AG04450 (cell line): ENCODE results near the gene MAP2. TPM values are rescaled to one million over a fixed set of nuclear protein-coding genes. Genes with fewer than 3 reads are reported as not detected.

Source experiments
- CTCF ChIA-PET: fragments of 300-600, 350-600 bp; formaldehyde crosslinking; extraction: SDS; loops from one replicate; lab custom pipeline; 2022; ENCODE audit warnings: antibody characterized with exemption, inconsistent platforms; lab: Charles Lee
- POLR2A ChIA-PET: fragments of 350-600 bp; formaldehyde crosslinking; extraction: SDS; loops from one replicate; lab custom pipeline; 2021; ENCODE audit warnings: antibody characterized with exemption, inconsistent platforms; lab: Yijun Ruan, JAX
- DNase-seq: peaks from one replicate; pipeline ENCODE4 v3.0.0-alpha.2; 2011; ENCODE audit warnings: low read depth, low spot score
- H3K27ac ChIP-seq: one replicate; pipeline ENCODE4 v1.5.1; 2012; ENCODE audit warnings: low read depth, low read length, control low read depth
- H3K27me3 ChIP-seq: one replicate; pipeline ENCODE4 v1.6.0; 2012; ENCODE audit warnings: low read length; ENCODE audit not compliant: control insufficient read depth, insufficient read depth
- H3K4me3 ChIP-seq: 2 replicates; pipeline ENCODE4 v1.5.1; 2011; ENCODE audit warnings: mild to moderate bottlenecking, low read depth, low read length, control low read depth
- H3K9me3 ChIP-seq: 2 replicates; pipeline ENCODE4 v1.5.1; 2012; ENCODE audit warnings: low read length; ENCODE audit not compliant: control insufficient read depth, insufficient read depth
- polyA minus RNA-seq: library from RNA; depleted of rRNA, polyadenylated mRNA; stranded (reverse); fragments of >200 nt; gene quantifications from 2 replicates; pipeline ENCODE4 v1.2.3, GENCODE V29; 2011; rRNA and poly(A)+ RNA removed
- polyA plus RNA-seq: library from polyadenylated mRNA; depleted of rRNA; stranded (reverse); fragments of >200 nt; gene quantifications from 2 replicates; pipeline ENCODE4 v1.2.3, GENCODE V29; 2011; rRNA removed
- TF ChIP-seq, protein P1 (sequence below): IDR thresholded peaks from 2 replicates; pipeline ENCODE4 v1.5.1; 2011; ENCODE audit warnings: low read depth, low read length, control low read depth, inconsistent platforms

MAP2 gene
- polyA plus RNA-seq: 0.69 and 1.1 TPM in 2 replicates
- 1.9 and 2.2 TPM in 2 replicates for polyA minus RNA-seq

DNA sequence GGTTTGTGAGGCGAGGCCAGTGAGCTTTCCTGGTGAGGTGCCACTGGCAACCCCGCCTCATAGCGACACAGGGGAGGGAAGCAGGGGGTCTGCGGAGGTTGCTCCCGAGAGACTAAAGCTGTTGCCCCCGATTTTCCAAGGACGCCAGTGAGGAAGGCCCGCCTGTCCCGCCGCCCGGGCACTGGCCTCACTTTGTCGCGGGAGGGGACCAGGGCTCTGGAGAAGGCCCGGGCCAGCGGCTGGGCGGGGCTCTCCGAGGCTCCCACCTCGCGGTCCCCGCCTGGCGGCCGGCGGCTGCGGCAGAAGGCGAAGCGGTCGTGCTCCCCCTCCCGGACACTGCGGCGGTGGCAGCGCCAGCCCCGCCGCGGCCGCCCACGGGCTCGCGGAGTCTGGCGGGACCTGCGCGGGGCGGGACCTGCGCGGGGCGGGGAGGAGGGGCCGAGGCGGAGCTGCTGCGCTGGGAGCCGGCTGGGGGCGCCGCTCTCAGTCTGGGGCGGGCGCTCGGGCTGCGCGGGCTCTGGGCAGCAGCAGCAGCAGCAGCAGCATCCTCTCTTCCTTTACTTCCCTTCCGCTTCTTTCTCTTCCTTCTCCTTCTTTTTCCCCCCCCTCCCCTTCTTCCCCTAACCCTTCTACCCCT lies at the start of gene MAP2:
Gene MAP2, plus strand, starts transcription at position 486 of the 637 bp plus-strand sequence. CDS start 229,124 bp downstream, outside the sequence.
- no peak within 1 kb of the TSS for H3K27ac ChIP-seq
- TF ChIP-seq, protein P1, sequence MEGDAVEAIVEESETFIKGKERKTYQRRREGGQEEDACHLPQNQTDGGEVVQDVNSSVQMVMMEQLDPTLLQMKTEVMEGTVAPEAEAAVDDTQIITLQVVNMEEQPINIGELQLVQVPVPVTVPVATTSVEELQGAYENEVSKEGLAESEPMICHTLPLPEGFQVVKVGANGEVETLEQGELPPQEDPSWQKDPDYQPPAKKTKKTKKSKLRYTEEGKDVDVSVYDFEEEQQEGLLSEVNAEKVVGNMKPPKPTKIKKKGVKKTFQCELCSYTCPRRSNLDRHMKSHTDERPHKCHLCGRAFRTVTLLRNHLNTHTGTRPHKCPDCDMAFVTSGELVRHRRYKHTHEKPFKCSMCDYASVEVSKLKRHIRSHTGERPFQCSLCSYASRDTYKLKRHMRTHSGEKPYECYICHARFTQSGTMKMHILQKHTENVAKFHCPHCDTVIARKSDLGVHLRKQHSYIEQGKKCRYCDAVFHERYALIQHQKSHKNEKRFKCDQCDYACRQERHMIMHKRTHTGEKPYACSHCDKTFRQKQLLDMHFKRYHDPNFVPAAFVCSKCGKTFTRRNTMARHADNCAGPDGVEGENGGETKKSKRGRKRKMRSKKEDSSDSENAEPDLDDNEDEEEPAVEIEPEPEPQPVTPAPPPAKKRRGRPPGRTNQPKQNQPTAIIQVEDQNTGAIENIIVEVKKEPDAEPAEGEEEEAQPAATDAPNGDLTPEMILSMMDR: peak; percentile 71
- CTCF ChIA-PET: interaction anchor here (0.6 to 5.7 kb wide), 41 partner anchors 10 to 775 kb away, joined by 3 to 87 read pairs (median 5); no protein-coding TSS in a partner anchor
- no peaks in the 10 kb centered on the region for H3K27me3 ChIP-seq
- peak; percentile 11 for DNase-seq
- peak within 1 kb of the TSS; percentile 72 for H3K4me3 ChIP-seq
- H3K9me3 ChIP-seq: no peaks in the 10 kb centered on the region
- POLR2A ChIA-PET: no interaction called here

DNA sequence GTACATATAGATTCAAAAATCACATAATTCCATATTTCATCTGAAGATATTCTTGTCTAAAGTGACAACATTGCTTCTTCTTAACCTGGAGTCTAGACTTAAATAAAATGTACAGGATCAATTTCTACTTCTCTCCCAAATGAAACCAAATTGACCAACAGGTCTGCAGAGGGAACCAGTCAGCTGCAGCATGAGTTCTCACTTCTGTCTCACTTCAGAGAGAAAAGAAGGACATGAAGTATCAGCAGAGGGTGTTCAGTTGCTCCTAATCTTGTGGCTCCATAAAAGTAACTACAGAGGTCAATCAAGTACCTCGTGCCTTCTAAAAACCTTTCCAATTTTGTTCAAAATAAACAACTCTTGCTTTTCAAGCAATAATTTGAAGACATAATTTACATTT lies 47.2 kb upstream of the MAP2 start:
- Histone ChIP-seq H3K27me3 (no peaks in the 10 kb centered on the region), H3K27ac (no peak overlapping the region), H3K4me3 (no peak overlapping the region), H3K9me3 (no peaks in the 10 kb centered on the region)
- TF ChIP-seq, protein P1: no peak
- ChIA-PET POLR2A (no interaction called here), CTCF (no interaction called here)
- no peak for DNase-seq

DNA sequence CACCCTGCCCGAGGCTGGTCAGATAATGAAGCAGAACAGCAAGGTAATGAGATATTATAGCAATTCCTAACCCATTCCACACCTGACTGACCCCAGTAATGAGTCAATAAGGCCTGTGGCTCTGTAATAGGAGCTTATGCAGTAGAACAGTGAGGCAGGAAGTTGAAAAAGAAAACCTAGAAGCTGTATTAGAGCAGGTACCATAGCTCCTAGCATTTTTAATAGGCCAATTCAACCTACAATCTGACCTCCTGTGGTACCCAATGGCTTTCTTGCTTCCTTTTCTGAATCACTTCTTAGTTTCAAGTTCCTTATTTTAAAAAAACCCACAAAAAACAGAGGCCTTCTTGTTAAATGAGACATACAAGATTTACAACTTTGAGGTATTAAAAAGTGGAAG lies 43.6 kb upstream of the MAP2 start:
- CTCF ChIA-PET: interaction anchor here (0.9 kb wide), 1 partner anchor 45 kb away, joined by 4 read pairs; no protein-coding TSS in a partner anchor
- POLR2A ChIA-PET: no interaction called here
- Histone ChIP-seq H3K4me3 (no peak overlapping the region), H3K27me3 (no peaks in the 10 kb centered on the region), H3K27ac (no peak overlapping the region), H3K9me3 (no peaks in the 10 kb centered on the region)
- no peak for DNase-seq
- TF ChIP-seq, protein P1: no peak

GRCh38 chr2:209381091-209381490 lies 42.8 kb upstream of the MAP2 start:
- TF ChIP-seq, protein P1: no peak
- Histone ChIP-seq H3K27me3 (no peaks in the 10 kb centered on the region), H3K9me3 (no peaks in the 10 kb centered on the region), H3K4me3 (no peak overlapping the region), H3K27ac (no peak overlapping the region)
- CTCF ChIA-PET: no interaction called here
- POLR2A ChIA-PET: no interaction called here
- no peak for DNase-seq

GRCh38 chr2:209382775-209383174 lies 41.1 kb upstream of the MAP2 start:
- no peak for DNase-seq
- CTCF ChIA-PET: no interaction called here
- TF ChIP-seq, protein P1: no peak
- no peak overlapping the region for H3K4me3 ChIP-seq
- no peak overlapping the region for H3K27ac ChIP-seq
- no peaks in the 10 kb centered on the region for H3K27me3 ChIP-seq
- POLR2A ChIA-PET: no interaction called here
- peaks cover 3% of the 10 kb centered on the region; the same call in 1 of the 2 replicates for H3K9me3 ChIP-seq
